HepG2 (cell line): ENCODE data around the gene GRK5. TPM values are rescaled to one million over a fixed set of nuclear protein-coding genes. Genes with fewer than 3 reads are reported as not detected.

Source experiments
- CENPT ChIP-seq: sonication (generic); formaldehyde crosslinking; IDR thresholded peaks from 2 replicates; pipeline ENCODE4 v1.8.0; 2022; ENCODE audit warnings: low read depth, mild to moderate bottlenecking, moderate library complexity, missing genetic modification reagents
- ELF3 ChIP-seq: IDR thresholded peaks from 2 replicates; pipeline ENCODE4 v1.6.1; 2016; ENCODE audit warnings: missing genetic modification reagents, missing compliant biosample characterization
- NFE2 ChIP-seq: sonication (generic); formaldehyde crosslinking; IDR thresholded peaks from 2 replicates; pipeline ENCODE4 v1.4.0; 2020; ENCODE audit warnings: missing genetic modification reagents
- NRL ChIP-seq: sonication (generic); formaldehyde crosslinking; IDR thresholded peaks from 2 replicates; pipeline ENCODE4 v1.5.0; 2020; ENCODE audit warnings: missing genetic modification reagents, mild to moderate bottlenecking, moderate library complexity, borderline replicate concordance
- RARG ChIP-seq: sonication (generic); formaldehyde crosslinking; IDR thresholded peaks from 2 replicates; pipeline ENCODE4 v1.4.0; 2020; ENCODE audit warnings: low read depth, mild to moderate bottlenecking, missing genetic modification reagents
- REST ChIP-seq, 2 experiments: IDR thresholded peaks; 2 replicates each; pipeline ENCODE4 v1.6.1; 2011 to 2012; ENCODE audit warnings: low read length in 2 of 2, borderline replicate concordance in 1 of 2, low read depth in 1 of 2, mild to moderate bottlenecking in 1 of 2, moderate library complexity in 1 of 2
- ZFY ChIP-seq: sonication (generic); formaldehyde crosslinking; IDR thresholded peaks from 2 replicates; pipeline ENCODE4 v1.4.0; 2020; ENCODE audit warnings: missing genetic modification reagents
- ZNF18 ChIP-seq: sonication (generic); formaldehyde crosslinking; IDR thresholded peaks from 2 replicates; pipeline ENCODE4 v1.8.0; 2022; ENCODE audit warnings: mild to moderate bottlenecking, missing genetic modification reagents; ENCODE audit not compliant: insufficient replicate concordance
- ZNF564 ChIP-seq: sonication (generic); formaldehyde crosslinking; IDR thresholded peaks from 2 replicates; pipeline ENCODE4 v1.8.1; 2023; ENCODE audit warnings: mild to moderate bottlenecking, missing genetic modification reagents
- polyA plus RNA-seq, 8 experiments: library from polyadenylated mRNA; depleted of rRNA in 3 of 8; stranded (reverse) in 7 of 8; unstranded in 1 of 8; fragments of >200 nt; fragmentation: Illumina TruSeq in 4 of 8; extraction: Trizol in 4 of 8; gene quantifications; 2 replicates each; pipeline versions ENCODE4 v1.2.1 to v1.2.3, GENCODE V29; 2011 to 2016; ENCODE audit warnings: low read depth in 4 of 8, missing spikeins in 1 of 8, mixed read lengths in 1 of 8; ENCODE audit not compliant: insufficient read depth in 1 of 8
- total RNA-seq, 5 experiments: library from RNA; depleted of rRNA; stranded (reverse); fragments of >200 nt; fragmentation: Illumina TruSeq; extraction: Trizol; gene quantifications; 2 replicates each; pipeline ENCODE4 v1.2.3, GENCODE V29; 2016; ENCODE audit warnings: low read depth in 1 of 5
- TF ChIP-seq, protein P1 (sequence below): sonication (generic); formaldehyde crosslinking; IDR thresholded peaks from 2 replicates; pipeline ENCODE4 v1.9.0; 2021; ENCODE audit warnings: missing genetic modification reagents, borderline replicate concordance
- TF ChIP-seq, protein P2 (sequence below): sonication (generic); formaldehyde crosslinking; conservative IDR thresholded peaks from 2 replicates; pipeline ENCODE4 v1.4.0; 2020; ENCODE audit warnings: missing genetic modification reagents
- TF ChIP-seq, protein P3 (sequence below): sonication (generic); formaldehyde crosslinking; IDR thresholded peaks from 2 replicates; pipeline ENCODE4 v1.4.0; 2020; ENCODE audit warnings: mild to moderate bottlenecking, missing genetic modification reagents

Gene GRK5
- total and polyA plus RNA-seq, 2 of the 13 experiments (the other 11 are each of a cell fraction or from before 2014, with no cell fraction given), result 10.4 to 12.6 TPM

DNA sequence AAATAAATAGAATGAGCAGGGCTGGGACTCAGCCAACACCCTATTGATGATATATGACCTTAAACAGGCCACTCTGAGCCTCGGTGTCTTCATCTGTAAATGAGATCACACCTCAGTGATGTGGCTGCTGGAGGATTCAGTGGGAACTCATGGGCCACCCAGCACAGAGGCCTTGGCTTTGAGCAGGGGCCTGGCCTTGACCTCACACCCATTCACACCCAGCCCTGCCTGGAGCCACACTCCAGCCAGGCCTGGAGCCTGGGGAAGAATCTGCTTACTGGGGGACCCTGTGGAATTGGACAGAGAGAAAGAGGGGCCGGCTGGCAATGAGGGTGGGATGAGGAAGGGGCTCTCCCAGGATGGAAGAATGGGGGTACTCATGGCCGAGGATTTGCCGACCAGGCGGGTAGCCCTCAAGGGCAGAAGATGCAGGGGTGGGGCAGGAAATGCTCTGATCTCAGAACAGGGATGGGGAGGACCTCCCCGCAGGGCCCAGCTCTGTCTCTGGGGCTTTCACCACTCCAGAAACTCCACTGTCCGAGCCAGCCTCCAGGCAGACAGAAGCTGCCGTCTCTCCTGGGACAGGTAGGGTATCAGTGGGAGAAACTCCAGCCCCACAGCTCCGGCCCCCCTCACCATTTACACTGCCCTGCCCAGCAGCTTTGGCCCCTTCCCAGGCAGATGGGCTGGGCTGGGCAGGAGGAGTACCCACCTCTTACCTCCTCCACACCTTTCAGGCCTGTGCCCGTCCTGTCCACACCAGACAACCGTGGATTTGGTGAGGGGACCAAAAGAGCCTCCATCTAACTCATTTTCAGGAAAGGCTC, 253.2 kb downstream of the GRK5 start (continued):
- TF ChIP-seq, protein P1, sequence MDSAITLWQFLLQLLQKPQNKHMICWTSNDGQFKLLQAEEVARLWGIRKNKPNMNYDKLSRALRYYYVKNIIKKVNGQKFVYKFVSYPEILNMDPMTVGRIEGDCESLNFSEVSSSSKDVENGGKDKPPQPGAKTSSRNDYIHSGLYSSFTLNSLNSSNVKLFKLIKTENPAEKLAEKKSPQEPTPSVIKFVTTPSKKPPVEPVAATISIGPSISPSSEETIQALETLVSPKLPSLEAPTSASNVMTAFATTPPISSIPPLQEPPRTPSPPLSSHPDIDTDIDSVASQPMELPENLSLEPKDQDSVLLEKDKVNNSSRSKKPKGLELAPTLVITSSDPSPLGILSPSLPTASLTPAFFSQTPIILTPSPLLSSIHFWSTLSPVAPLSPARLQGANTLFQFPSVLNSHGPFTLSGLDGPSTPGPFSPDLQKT (CRISPR knock-in tag), result no peak
- TF ChIP-seq, protein P2, sequence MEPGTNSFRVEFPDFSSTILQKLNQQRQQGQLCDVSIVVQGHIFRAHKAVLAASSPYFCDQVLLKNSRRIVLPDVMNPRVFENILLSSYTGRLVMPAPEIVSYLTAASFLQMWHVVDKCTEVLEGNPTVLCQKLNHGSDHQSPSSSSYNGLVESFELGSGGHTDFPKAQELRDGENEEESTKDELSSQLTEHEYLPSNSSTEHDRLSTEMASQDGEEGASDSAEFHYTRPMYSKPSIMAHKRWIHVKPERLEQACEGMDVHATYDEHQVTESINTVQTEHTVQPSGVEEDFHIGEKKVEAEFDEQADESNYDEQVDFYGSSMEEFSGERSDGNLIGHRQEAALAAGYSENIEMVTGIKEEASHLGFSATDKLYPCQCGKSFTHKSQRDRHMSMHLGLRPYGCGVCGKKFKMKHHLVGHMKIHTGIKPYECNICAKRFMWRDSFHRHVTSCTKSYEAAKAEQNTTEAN (CRISPR knock-in tag), result no peak
- no peak for TF ChIP-seq RARG (CRISPR knock-in tag)
- TF ChIP-seq ZNF564 (CRISPR knock-in tag), result no peak
- TF ChIP-seq, protein P3, sequence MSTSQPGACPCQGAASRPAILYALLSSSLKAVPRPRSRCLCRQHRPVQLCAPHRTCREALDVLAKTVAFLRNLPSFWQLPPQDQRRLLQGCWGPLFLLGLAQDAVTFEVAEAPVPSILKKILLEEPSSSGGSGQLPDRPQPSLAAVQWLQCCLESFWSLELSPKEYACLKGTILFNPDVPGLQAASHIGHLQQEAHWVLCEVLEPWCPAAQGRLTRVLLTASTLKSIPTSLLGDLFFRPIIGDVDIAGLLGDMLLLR (CRISPR knock-in tag), result no peak
- TF ChIP-seq NRL (CRISPR knock-in tag), result no peak
- no peak for TF ChIP-seq CENPT (CRISPR knock-in tag)
- TF ChIP-seq ZNF18 (CRISPR knock-in tag), result peak; percentile 72
- no peak for TF ChIP-seq ELF3 (CRISPR knock-in tag)
- peak; percentile 17; the same call in 1 of the 2 replicates for TF ChIP-seq ZFY
- TF ChIP-seq NFE2, result no peak
- no peak for TF ChIP-seq REST (IDR thresholded peaks at IDR 0.05; ENCODE audit: borderline replicate concordance in 1 of 2, low read depth in 1 of 2, low read length in 2 of 2)
